PFSK-1 (cell line): Measurements from ENCODE around the gene PPA2.

Experiments
- FOXP2 ChIP-seq: optimal IDR thresholded peaks from 2 replicates; pipeline ENCODE3; 2011; ENCODE audit warnings: borderline replicate concordance, control low read depth, inconsistent platforms; ENCODE audit not compliant: insufficient read depth; ENCODE audit errors: extremely low read length, extremely low read depth
- POLR2AphosphoS5 ChIP-seq: IDR thresholded peaks from 2 replicates; pipeline ENCODE4 v1.6.1; 2012; ENCODE audit warnings: low read depth, mild to moderate bottlenecking, control low read depth, low read length, moderate library complexity
- REST ChIP-seq, 2 experiments: IDR thresholded peaks; 2 replicates each; pipeline versions ENCODE4 v1.6.1 to v1.8.0; 2011 to 2012; ENCODE audit warnings: low read depth in 2 of 2, low read length in 2 of 2, control low read depth in 1 of 2, inconsistent platforms in 1 of 2, mild to moderate bottlenecking in 1 of 2, moderate library complexity in 1 of 2; ENCODE audit not compliant: insufficient read depth in 1 of 2
- SIN3A ChIP-seq: IDR thresholded peaks from 2 replicates; pipeline ENCODE4 v1.6.1; 2012; ENCODE audit warnings: mild to moderate bottlenecking, low read length, moderate library complexity, borderline replicate concordance; ENCODE audit not compliant: insufficient read depth
- TAF1 ChIP-seq: IDR thresholded peaks from 2 replicates; pipeline ENCODE4 v1.6.1; 2012; ENCODE audit warnings: low read length, control low read depth, borderline replicate concordance; ENCODE audit not compliant: insufficient read depth

Gene PPA2

GRCh38 chr4:105351861-105352260, 122.0 kb downstream of the PPA2 start:
- TF ChIP-seq FOXP2 (no peak), TAF1 (no peak), REST (IDR thresholded peaks at IDR 0.05; ENCODE audit: insufficient read depth in 1 of 2, low read depth in 2 of 2, low read length in 2 of 2) (no peak), POLR2AphosphoS5 (no peak), SIN3A (no peak)

DNA sequence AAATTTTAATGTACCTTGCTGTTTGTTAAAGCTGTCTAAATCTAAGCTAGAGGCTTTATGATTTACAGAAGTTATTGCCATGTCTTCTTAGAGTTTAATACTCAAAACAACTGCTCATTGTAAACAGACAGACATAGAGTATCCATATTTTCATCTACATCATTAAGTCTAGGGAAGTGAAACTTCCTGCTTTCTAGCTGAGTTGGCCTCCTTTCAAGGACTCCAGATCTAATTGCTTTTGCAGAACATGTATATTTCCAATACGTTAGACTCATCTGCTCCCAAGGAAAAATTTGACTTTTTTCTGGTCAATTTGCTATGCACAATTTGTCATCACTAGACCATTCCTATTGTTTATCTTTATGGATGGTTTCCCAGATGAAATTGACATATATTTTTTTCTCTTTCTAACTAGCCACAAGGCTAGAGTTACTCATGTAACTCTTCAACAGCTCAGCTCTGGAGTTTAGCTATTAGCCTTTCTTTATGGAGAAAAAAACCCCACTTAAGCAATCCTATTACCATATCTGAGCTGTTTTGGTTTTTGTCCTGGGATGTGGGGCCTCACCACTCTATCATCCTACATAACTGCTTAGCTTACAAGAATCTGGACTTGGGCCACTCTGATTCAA, 122.9 kb downstream of the PPA2 start:
- TF ChIP-seq FOXP2: no peak
- no peak for TF ChIP-seq REST (IDR thresholded peaks at IDR 0.05; ENCODE audit: insufficient read depth in 1 of 2, low read depth in 2 of 2, low read length in 2 of 2)
- TF ChIP-seq TAF1: no peak
- TF ChIP-seq POLR2AphosphoS5: no peak
- TF ChIP-seq SIN3A: no peak

DNA sequence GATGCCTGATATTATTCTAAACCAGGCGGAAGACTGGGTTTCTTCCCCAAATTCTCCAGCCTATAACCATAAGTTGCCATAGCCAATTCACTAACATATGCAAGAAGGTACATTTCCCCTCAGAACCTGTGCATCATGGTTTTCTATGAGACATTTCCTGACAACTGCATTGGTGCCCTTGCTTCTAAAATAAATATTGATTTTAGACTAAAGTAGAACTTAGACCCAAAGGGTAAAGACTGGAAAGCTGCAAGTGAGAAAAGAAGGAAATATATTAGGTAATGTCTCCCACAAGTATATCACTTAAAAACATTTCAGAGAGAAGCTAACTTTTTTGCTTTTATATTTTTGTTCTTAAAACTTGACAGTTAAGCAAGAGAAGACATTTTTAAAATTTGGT, 125.1 kb downstream of the PPA2 start:
- TF ChIP-seq SIN3A: no peak
- TF ChIP-seq FOXP2: no peak
- no peak for TF ChIP-seq TAF1
- TF ChIP-seq REST (IDR thresholded peaks at IDR 0.05; ENCODE audit: insufficient read depth in 1 of 2, low read depth in 2 of 2, low read length in 2 of 2): no peak
- no peak for TF ChIP-seq POLR2AphosphoS5

- TF ChIP-seq POLR2AphosphoS5 (no peak), SIN3A (no peak), FOXP2 (no peak), TAF1 (no peak)
These were observed 127.0 kb downstream of the PPA2 start for GRCh38 chr4:105346869-105347268.

- TF ChIP-seq TAF1 (no peak), SIN3A (no peak)
These were observed 128.0 kb downstream of the PPA2 start for GRCh38 chr4:105345838-105346237.

- no peak for TF ChIP-seq POLR2AphosphoS5
- TF ChIP-seq REST (IDR thresholded peaks at IDR 0.05; ENCODE audit: insufficient read depth in 1 of 2, low read depth in 2 of 2, low read length in 2 of 2): no peak
- TF ChIP-seq SIN3A: no peak
- TF ChIP-seq TAF1: no peak
- TF ChIP-seq FOXP2: no peak
These were observed 128.5 kb downstream of the PPA2 start for GRCh38 chr4:105345358-105345757.
